ENCODE measurements around the gene ADAMTS17. TPM values are rescaled to one million over a fixed set of nuclear protein-coding genes. Genes with fewer than 3 reads are reported as not detected.
A peak's percentile ranks its signal among the peaks of the same experiment; 100 is the strongest.

ADAMTS17 gene
- total and polyA plus RNA-seq, 9 of the 15 experiments (the other 6 are each of a cell fraction or from before 2014, with no cell fraction given) = 0.01 to 0.14 (median 0.07) TPM; not detected in 6

- peak; percentile 72 to 76 (median 73) for TF ChIP-seq CTCF (IDR thresholded peaks at IDR 0.05 in 2 of 3, conservative IDR thresholded peaks at IDR 0.05 in 1 of 3; ENCODE audit: insufficient read depth in 2 of 3, low read depth in 1 of 3, low read length in 3 of 3)
- TF ChIP-seq ZNF668 (CRISPR knock-in tag; IDR thresholded peaks at IDR 0.05) = no peak
- no peak for TF ChIP-seq KDM1A (IDR thresholded peaks at IDR 0.05)
- TF ChIP-seq BHLHE40 (IDR thresholded peaks at IDR 0.05; ENCODE audit: low read length) = 0 out of 2 replicates have a peak, but pooled peaks have one; percentile 24
- TF ChIP-seq E2F3 (CRISPR knock-in tag; IDR thresholded peaks at IDR 0.05) = no peak
- TF ChIP-seq RAD21 (CRISPR knock-in tag; conservative IDR thresholded peaks at IDR 0.05 in 1 of 2, IDR thresholded peaks at IDR 0.05 in 1 of 2) = peak; percentile 59 to 65
- TF ChIP-seq MYC (IDR thresholded peaks at IDR 0.05; ENCODE audit: low read depth, low read length) = peak; percentile 90
- no peak for TF ChIP-seq MYC (CRISPR knock-in tag; IDR thresholded peaks at IDR 0.05; ENCODE audit: borderline replicate concordance, low read depth)
- peak; percentile 47; the same call in 1 of the 2 replicates for TF ChIP-seq SMC3 (conservative IDR thresholded peaks at IDR 0.05; ENCODE audit: insufficient read depth, low read depth, low read length)
- TF ChIP-seq FOXP1 (CRISPR knock-in tag; IDR thresholded peaks at IDR 0.05) = peak; percentile 83; the same call in 1 of the 2 replicates
- TF ChIP-seq ZNF696 (CRISPR knock-in tag; conservative IDR thresholded peaks at IDR 0.05) = no peak
- TF ChIP-seq JUN (IDR thresholded peaks at IDR 0.05; ENCODE audit: borderline replicate concordance, low read depth, low read length) = peak; percentile 18; the same call in 1 of the 2 replicates
- no peak for TF ChIP-seq JUN (CRISPR knock-in tag; IDR thresholded peaks at IDR 0.05; ENCODE audit: borderline replicate concordance)
- TF ChIP-seq DIDO1 (tag; IDR thresholded peaks at IDR 0.05; ENCODE audit: low read depth) = no peak
- peak; percentile 68; the same call in 1 of the 2 replicates for TF ChIP-seq EP400 (IDR thresholded peaks at IDR 0.05)
- peak; percentile 87 for TF ChIP-seq ZNF232 (CRISPR knock-in tag; IDR thresholded peaks at IDR 0.05)
- peak; percentile 69; the same call in 1 of the 2 replicates for TF ChIP-seq IRF1 (CRISPR knock-in tag; IDR thresholded peaks at IDR 0.05; ENCODE audit: borderline replicate concordance)
- no peak for TF ChIP-seq ZNF644 (tag; IDR thresholded peaks at IDR 0.05; ENCODE audit: low read depth)
- TF ChIP-seq RBM22 (IDR thresholded peaks at IDR 0.05; ENCODE audit: low read depth, low read length, poor library complexity, severe bottlenecking) = no peak
- no peak for TF ChIP-seq CTBP1 (IDR thresholded peaks at IDR 0.05; ENCODE audit: borderline replicate concordance)
- no peak for TF ChIP-seq TEAD4 (IDR thresholded peaks at IDR 0.05; ENCODE audit: low read length)
- peak; percentile 45; the same call in 1 of the 2 replicates for TF ChIP-seq TEAD4 (CRISPR knock-in tag; IDR thresholded peaks at IDR 0.05; ENCODE audit: borderline replicate concordance)
- no peak for TF ChIP-seq ZNF780A (CRISPR knock-in tag; IDR thresholded peaks at IDR 0.05)
- no peak for TF ChIP-seq GMEB1 (CRISPR knock-in tag; IDR thresholded peaks at IDR 0.05)
- no peak for TF ChIP-seq TEAD2 (tag; IDR thresholded peaks at IDR 0.05)
Measured at GRCh38 chr15:100131321-100132224, 210.2 kb downstream of the ADAMTS17 start (continued).
